K562 (cell line): ENCODE results near the gene AARSD1. TPM values are rescaled to one million over a fixed set of nuclear protein-coding genes. Genes with fewer than 3 reads are reported as not detected.

Experiments used
- BRCA1 ChIP-seq, 2 experiments: fragments of 450-650 bp in 1 of 2; sonication (generic) in 1 of 2; formaldehyde crosslinking in 1 of 2; IDR thresholded peaks; 2 replicates each; pipeline versions ENCODE4 v1.5.0 to v1.6.1; 2017 to 2020; ENCODE audit warnings: mild to moderate bottlenecking in 1 of 2, missing genetic modification reagents in 1 of 2
- CBX5 ChIP-seq: IDR thresholded peaks from 2 replicates; pipeline ENCODE4 v1.6.1; 2014; ENCODE audit warnings: low read depth, borderline replicate concordance
- DACH1 ChIP-seq: fragments of 450-650 bp; IDR thresholded peaks from 2 replicates; pipeline ENCODE4 v1.6.1; 2018; ENCODE audit not compliant: partially characterized antibody
- DDX20 ChIP-seq: fragments of 450-650 bp; IDR thresholded peaks from 2 replicates; pipeline ENCODE4 v1.6.1; 2016; ENCODE audit warnings: missing genetic modification characterization, low read depth, mild to moderate bottlenecking, missing compliant biosample characterization, moderate library complexity
- EP400 ChIP-seq: fragments of 450-650 bp; IDR thresholded peaks from 2 replicates; pipeline ENCODE4 v1.6.1; 2017; ENCODE audit warnings: antibody characterized with exemption, mild to moderate bottlenecking, moderate library complexity
- FOXK2 ChIP-seq, 2 experiments: fragments of 450-650 bp; IDR thresholded peaks in 1 of 2; conservative IDR thresholded peaks in 1 of 2; 2 replicates each; pipeline ENCODE4 v1.6.1; 2016; ENCODE audit warnings: low read depth in 2 of 2, mild to moderate bottlenecking in 1 of 2
- HDAC6 ChIP-seq: IDR thresholded peaks from 2 replicates; pipeline ENCODE4 v1.6.1; 2012; ENCODE audit warnings: low read depth, mild to moderate bottlenecking, control low read depth, inconsistent platforms, low read length, moderate library complexity
- HOXB6 ChIP-seq: fragments of 250-450 bp; sonication (Bioruptor Pico); IDR thresholded peaks from 2 replicates; pipeline ENCODE4 v1.5.1; 2022; ENCODE audit warnings: mild to moderate bottlenecking, borderline replicate concordance
- IFI16 ChIP-seq: fragments of 250-450 bp; sonication (Bioruptor Pico); IDR thresholded peaks from 2 replicates; pipeline ENCODE4 v2.1.2; 2022; ENCODE audit warnings: mild to moderate bottlenecking, inconsistent platforms
- KDM2B ChIP-seq: fragments of 250-450 bp; sonication (Bioruptor Pico); IDR thresholded peaks from 2 replicates; pipeline ENCODE4 v1.8.0; 2021; ENCODE audit warnings: mild to moderate bottlenecking, moderate library complexity
- LEF1 ChIP-seq: fragments of 450-650 bp; IDR thresholded peaks from 2 replicates; pipeline ENCODE4 v1.6.1; 2016; ENCODE audit warnings: mild to moderate bottlenecking
- POLR2AphosphoS5 ChIP-seq: IDR thresholded peaks from 2 replicates; pipeline ENCODE4 v1.6.1; 2011; ENCODE audit warnings: mild to moderate bottlenecking, low read depth, low read length, moderate library complexity; ENCODE audit not compliant: control insufficient read depth, insufficient read depth
- PRPF4 ChIP-seq: fragments of 200-400 bp; formaldehyde crosslinking; IDR thresholded peaks from one replicate; pipeline ENCODE4 v1.6.1; 2017; ENCODE audit warnings: low read length, low read depth, mild to moderate bottlenecking; ENCODE audit not compliant: insufficient read depth, poor library complexity, severe bottlenecking
- RAD51 ChIP-seq: fragments of 450-650 bp; IDR thresholded peaks from 2 replicates; pipeline ENCODE4 v1.7.1; 2016; ENCODE audit warnings: low read depth, mild to moderate bottlenecking, borderline replicate concordance
- RB1 ChIP-seq: fragments of 450-650 bp; IDR thresholded peaks from 2 replicates; pipeline ENCODE4 v1.6.1; 2017; ENCODE audit warnings: low read depth, mild to moderate bottlenecking
- RBM22 ChIP-seq: fragments of 200-400 bp; formaldehyde crosslinking; IDR thresholded peaks from 2 replicates; pipeline ENCODE4 v1.6.1; 2018; ENCODE audit warnings: low read length, low read depth; ENCODE audit not compliant: poor library complexity, severe bottlenecking
- SMARCA4 ChIP-seq: fragments of 450-650 bp; IDR thresholded peaks from 2 replicates; pipeline ENCODE4 v1.6.1; 2016
- TAF9B ChIP-seq: fragments of 450-650 bp; IDR thresholded peaks from 2 replicates; pipeline ENCODE4 v1.6.1; 2018; ENCODE audit warnings: mild to moderate bottlenecking; ENCODE audit not compliant: partially characterized antibody
- ZFP1 ChIP-seq: fragments of 450-650 bp; formaldehyde crosslinking; IDR thresholded peaks from 2 replicates; pipeline ENCODE4 v1.4.0; 2020; ENCODE audit warnings: mild to moderate bottlenecking, mixed read lengths
- ZNF143 ChIP-seq: sonication (generic); formaldehyde crosslinking; IDR thresholded peaks from 2 replicates; pipeline ENCODE4 v1.9.0; 2022; ENCODE audit warnings: mild to moderate bottlenecking, missing genetic modification reagents
- ZNF274 ChIP-seq: IDR thresholded peaks from 2 replicates; pipeline ENCODE4 v1.6.1; 2011; ENCODE audit warnings: low read depth, mild to moderate bottlenecking, low read length, moderate library complexity, borderline replicate concordance
- ZNF347 ChIP-seq: fragments of 450-650 bp; formaldehyde crosslinking; IDR thresholded peaks from 2 replicates; pipeline ENCODE4 v1.4.0; 2020; ENCODE audit warnings: low read depth, mild to moderate bottlenecking, moderate library complexity
- ZNF77 ChIP-seq: fragments of 250-450 bp; sonication (Bioruptor Pico); IDR thresholded peaks from 2 replicates; pipeline ENCODE4 v1.5.0; 2020
- ZNF778 ChIP-seq: fragments of 450-650 bp; formaldehyde crosslinking; IDR thresholded peaks from 2 replicates; pipeline ENCODE4 v1.4.0; 2020; ENCODE audit warnings: mild to moderate bottlenecking, moderate library complexity
- polyA plus RNA-seq, 8 experiments: library from polyadenylated mRNA; depleted of rRNA in 4 of 8; stranded (reverse) in 5 of 8; unstranded in 3 of 8; fragments of >200 nt; fragmentation: Nextera tagmentation in 2 of 8; fragmentation: Illumina TruSeq in 1 of 8; extraction: Ambion mirVana in 2 of 8; extraction: Trizol in 1 of 8; gene quantifications; 2 replicates each; pipeline versions ENCODE4 v1.2.1 to v1.2.3, GENCODE V29; 2011 to 2014; ENCODE audit warnings: inconsistent platforms in 1 of 8, missing spikeins in 1 of 8
- total RNA-seq, 7 experiments: library from RNA; depleted of rRNA in 6 of 7; stranded (reverse); fragments of >200 nt in 6 of 7; fragmentation: Illumina TruSeq in 2 of 7; extraction: Trizol in 2 of 7; gene quantifications; 2 replicates each; pipeline versions ENCODE4 v1.2.1 to v1.2.3, GENCODE V29; 2011 to 2021; ENCODE audit warnings: low replicate concordance in 1 of 7
- TF ChIP-seq, protein P1 (sequence below): fragments of 450-650 bp; formaldehyde crosslinking; IDR thresholded peaks from 2 replicates; pipeline ENCODE4 v1.4.0; 2020; ENCODE audit warnings: mild to moderate bottlenecking, mixed read lengths
- TF ChIP-seq, protein P2 (sequence below): fragments of 450-650 bp; formaldehyde crosslinking; IDR thresholded peaks from 2 replicates; pipeline ENCODE4 v1.4.0; 2022; ENCODE audit warnings: missing genetic modification characterization
- TF ChIP-seq, protein P3 (sequence below), 2 experiments: IDR thresholded peaks; 2 replicates each; pipeline ENCODE4 v1.6.1; 2011; ENCODE audit warnings: borderline replicate concordance in 1 of 2, control low read depth in 1 of 2, low read depth in 1 of 2, low read length in 1 of 2, mild to moderate bottlenecking in 1 of 2, mixed read lengths in 1 of 2, moderate library complexity in 1 of 2; ENCODE audit not compliant: insufficient read depth in 1 of 2, insufficient read length in 1 of 2, poor library complexity in 1 of 2, severe bottlenecking in 1 of 2; ENCODE audit errors: extremely low read depth in 1 of 2

AARSD1 gene
- total and polyA plus RNA-seq, 9 of the 15 experiments (the other 6 are each of a cell fraction or from before 2014, with no cell fraction given), result 51.7 to 98.5 (median 68.6) TPM

DNA sequence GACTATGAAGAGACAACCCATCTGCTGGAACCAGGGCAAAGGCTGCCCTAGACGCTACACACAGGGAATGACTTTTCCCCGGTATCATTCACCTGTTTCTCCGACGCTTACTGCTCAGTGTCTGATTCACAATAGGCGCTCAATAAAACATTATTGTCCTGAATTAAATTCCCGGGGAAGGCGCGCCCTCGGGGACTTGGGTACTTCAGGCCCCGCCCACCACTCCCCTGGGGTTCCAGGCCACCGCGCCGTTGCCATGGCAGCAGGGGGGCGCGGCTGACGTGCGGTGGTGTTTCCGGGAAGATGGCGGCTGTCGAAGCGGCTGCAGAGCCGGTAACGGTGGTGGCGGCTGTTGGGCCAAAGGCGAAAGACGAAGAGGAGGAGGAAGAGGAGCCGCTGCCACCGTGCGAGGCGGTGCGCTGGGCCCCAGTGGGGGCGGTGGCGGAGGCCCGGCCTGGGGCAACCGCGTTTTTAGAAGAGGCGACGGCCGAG is 16.1 kb upstream of the AARSD1 start, which contains the start of gene RUNDC1 (continued):
- TF ChIP-seq, protein P1, sequence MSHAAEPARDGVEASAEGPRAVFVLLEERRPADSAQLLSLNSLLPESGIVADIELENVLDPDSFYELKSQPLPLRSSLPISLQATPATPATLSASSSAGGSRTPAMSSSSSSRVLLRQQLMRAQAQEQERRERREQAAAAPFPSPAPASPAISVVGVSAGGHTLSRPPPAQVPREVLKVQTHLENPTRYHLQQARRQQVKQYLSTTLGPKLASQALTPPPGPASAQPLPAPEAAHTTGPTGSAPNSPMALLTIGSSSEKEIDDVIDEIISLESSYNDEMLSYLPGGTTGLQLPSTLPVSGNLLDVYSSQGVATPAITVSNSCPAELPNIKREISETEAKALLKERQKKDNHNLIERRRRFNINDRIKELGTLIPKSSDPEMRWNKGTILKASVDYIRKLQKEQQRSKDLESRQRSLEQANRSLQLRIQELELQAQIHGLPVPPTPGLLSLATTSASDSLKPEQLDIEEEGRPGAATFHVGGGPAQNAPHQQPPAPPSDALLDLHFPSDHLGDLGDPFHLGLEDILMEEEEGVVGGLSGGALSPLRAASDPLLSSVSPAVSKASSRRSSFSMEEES, result no peak
- TF ChIP-seq ZNF778 (CRISPR knock-in tag) (no peak), KDM2B (CRISPR knock-in tag) (no peak), HDAC6 (no peak), LEF1 (no peak), ZFP1 (CRISPR knock-in tag) (no peak), PRPF4 (no peak), EP400 (peak; percentile 12), ZNF274 (no peak), ZNF77 (CRISPR knock-in tag) (no peak), POLR2AphosphoS5 (peak; percentile 41; the same call in 1 of the 2 replicates), FOXK2 (conservative IDR thresholded peaks at IDR 0.05 in 1 of 2, IDR thresholded peaks at IDR 0.05 in 1 of 2; ENCODE audit: low read depth in 2 of 2) (0 out of 4 replicates have a peak, but pooled peaks of 1 of the 2 experiments have one; percentile 28), DDX20 (tag) (no peak), ZNF143 (CRISPR knock-in tag) (no peak), TAF9B (no peak), RBM22 (peak; percentile 97), BRCA1 (IDR thresholded peaks at IDR 0.05) (no peak), BRCA1 (CRISPR knock-in tag; IDR thresholded peaks at IDR 0.05) (no peak), DACH1 (no peak), SMARCA4 (no peak), RB1 (no peak), HOXB6 (CRISPR knock-in tag) (no peak), IFI16 (CRISPR knock-in tag) (no peak), RAD51 (no peak), ZNF347 (CRISPR knock-in tag) (no peak), CBX5 (no peak)
- TF ChIP-seq, protein P2, sequence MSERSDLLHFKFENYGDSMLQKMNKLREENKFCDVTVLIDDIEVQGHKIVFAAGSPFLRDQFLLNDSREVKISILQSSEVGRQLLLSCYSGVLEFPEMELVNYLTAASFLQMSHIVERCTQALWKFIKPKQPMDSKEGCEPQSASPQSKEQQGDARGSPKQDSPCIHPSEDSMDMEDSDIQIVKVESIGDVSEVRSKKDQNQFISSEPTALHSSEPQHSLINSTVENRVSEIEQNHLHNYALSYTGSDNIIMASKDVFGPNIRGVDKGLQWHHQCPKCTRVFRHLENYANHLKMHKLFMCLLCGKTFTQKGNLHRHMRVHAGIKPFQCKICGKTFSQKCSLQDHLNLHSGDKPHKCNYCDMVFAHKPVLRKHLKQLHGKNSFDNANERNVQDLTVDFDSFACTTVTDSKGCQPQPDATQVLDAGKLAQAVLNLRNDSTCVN (CRISPR knock-in tag), result no peak
- TF ChIP-seq, protein P3, sequence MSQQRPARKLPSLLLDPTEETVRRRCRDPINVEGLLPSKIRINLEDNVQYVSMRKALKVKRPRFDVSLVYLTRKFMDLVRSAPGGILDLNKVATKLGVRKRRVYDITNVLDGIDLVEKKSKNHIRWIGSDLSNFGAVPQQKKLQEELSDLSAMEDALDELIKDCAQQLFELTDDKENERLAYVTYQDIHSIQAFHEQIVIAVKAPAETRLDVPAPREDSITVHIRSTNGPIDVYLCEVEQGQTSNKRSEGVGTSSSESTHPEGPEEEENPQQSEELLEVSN (IDR thresholded peaks at IDR 0.05; ENCODE audit: borderline replicate concordance in 1 of 2, extremely low read depth in 1 of 2, insufficient read depth in 1 of 2, insufficient read length in 1 of 2, low read depth in 1 of 2, low read length in 1 of 2, poor library complexity in 1 of 2, severe bottlenecking in 1 of 2), result no peak
